Liver (tissue), 3 donors: ENCODE measurements around the gene KCNIP1.

ENCODE experiments used
- EGR1 ChIP-seq, 2 donors: IDR thresholded peaks; 2 replicates each; pipeline ENCODE4 v1.6.1; 2016 to 2018; ENCODE audit warnings: antibody characterized with exemption in 2 of 2, low read depth in 2 of 2
- FOXA1 ChIP-seq: IDR thresholded peaks from 2 replicates; pipeline ENCODE4 v1.6.1; 2016; ENCODE audit warnings: antibody characterized with exemption
- JUND ChIP-seq, 2 donors: IDR thresholded peaks; 2 replicates each; pipeline ENCODE4 v1.6.1; 2016; ENCODE audit warnings: antibody characterized with exemption in 2 of 2
- MAX ChIP-seq: IDR thresholded peaks from 2 replicates; pipeline ENCODE4 v1.6.1; 2016; ENCODE audit warnings: antibody characterized with exemption
- RAD21 ChIP-seq, 2 donors: IDR thresholded peaks; 2 replicates each; pipeline ENCODE4 v1.6.1; 2016; ENCODE audit warnings: antibody characterized with exemption in 2 of 2, mild to moderate bottlenecking in 2 of 2
- SP1 ChIP-seq: IDR thresholded peaks from 2 replicates; pipeline ENCODE4 v1.6.1; 2018; ENCODE audit warnings: antibody characterized with exemption, mild to moderate bottlenecking
- TAF1 ChIP-seq: conservative IDR thresholded peaks from 2 replicates; pipeline ENCODE4 v1.6.1; 2016; ENCODE audit warnings: antibody characterized with exemption, mild to moderate bottlenecking
- YY1 ChIP-seq: IDR thresholded peaks from 2 replicates; pipeline ENCODE4 v1.6.1; 2016; ENCODE audit warnings: antibody characterized with exemption, mild to moderate bottlenecking
- TF ChIP-seq, protein P1 (sequence below): fragments of 150-350 bp; IDR thresholded peaks from 2 replicates; pipeline ENCODE4 v1.5.1; 2017; ENCODE audit warnings: improper control_type of control experiment, low read depth, low read length; ENCODE audit not compliant: missing input control
- TF ChIP-seq, protein P2 (sequence below): IDR thresholded peaks from 2 replicates; pipeline ENCODE4 v1.6.1; 2016; ENCODE audit warnings: antibody characterized with exemption
- donor health status: healthy.
- donor health status: healthy.

DNA sequence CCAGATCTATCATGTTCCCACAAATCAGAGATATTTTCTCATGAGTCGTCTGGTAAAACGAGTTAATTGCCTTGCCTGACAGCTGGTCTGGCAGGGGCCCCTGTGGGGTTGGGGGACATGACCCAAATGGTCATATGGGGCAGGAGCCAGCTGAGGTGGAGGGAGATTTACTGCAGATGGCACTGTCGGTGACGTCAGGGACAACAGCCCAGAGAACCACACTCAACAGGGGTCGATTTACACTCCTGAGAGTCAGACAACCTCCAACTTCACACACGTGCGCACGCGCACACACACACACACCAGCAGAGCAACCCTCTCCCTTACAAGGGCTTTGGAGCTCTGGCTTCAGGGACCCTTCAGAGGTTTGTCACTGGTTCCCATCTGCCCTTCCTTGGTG, 256.3 kb downstream of the KCNIP1 start:
- TF ChIP-seq, protein P1, sequence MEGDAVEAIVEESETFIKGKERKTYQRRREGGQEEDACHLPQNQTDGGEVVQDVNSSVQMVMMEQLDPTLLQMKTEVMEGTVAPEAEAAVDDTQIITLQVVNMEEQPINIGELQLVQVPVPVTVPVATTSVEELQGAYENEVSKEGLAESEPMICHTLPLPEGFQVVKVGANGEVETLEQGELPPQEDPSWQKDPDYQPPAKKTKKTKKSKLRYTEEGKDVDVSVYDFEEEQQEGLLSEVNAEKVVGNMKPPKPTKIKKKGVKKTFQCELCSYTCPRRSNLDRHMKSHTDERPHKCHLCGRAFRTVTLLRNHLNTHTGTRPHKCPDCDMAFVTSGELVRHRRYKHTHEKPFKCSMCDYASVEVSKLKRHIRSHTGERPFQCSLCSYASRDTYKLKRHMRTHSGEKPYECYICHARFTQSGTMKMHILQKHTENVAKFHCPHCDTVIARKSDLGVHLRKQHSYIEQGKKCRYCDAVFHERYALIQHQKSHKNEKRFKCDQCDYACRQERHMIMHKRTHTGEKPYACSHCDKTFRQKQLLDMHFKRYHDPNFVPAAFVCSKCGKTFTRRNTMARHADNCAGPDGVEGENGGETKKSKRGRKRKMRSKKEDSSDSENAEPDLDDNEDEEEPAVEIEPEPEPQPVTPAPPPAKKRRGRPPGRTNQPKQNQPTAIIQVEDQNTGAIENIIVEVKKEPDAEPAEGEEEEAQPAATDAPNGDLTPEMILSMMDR: no peak
- TF ChIP-seq, protein P2, sequence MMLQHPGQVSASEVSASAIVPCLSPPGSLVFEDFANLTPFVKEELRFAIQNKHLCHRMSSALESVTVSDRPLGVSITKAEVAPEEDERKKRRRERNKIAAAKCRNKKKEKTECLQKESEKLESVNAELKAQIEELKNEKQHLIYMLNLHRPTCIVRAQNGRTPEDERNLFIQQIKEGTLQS: no peak
- TF ChIP-seq EGR1 (IDR thresholded peaks at IDR 0.05; ENCODE audit: low read depth in 2 of 2) (no peak), TAF1 (no peak), JUND (IDR thresholded peaks at IDR 0.05) (no peak), RAD21 (IDR thresholded peaks at IDR 0.05) (no peak), MAX (no peak), FOXA1 (no peak), SP1 (no peak), YY1 (no peak)
